ENCODE data around the gene AGMO. TPM values are rescaled to one million over a fixed set of nuclear protein-coding genes. Genes with fewer than 3 reads are reported as not detected.

AGMO gene
- polyA plus RNA-seq, 1 donor (not counting 4 experiments of a cell fraction or from before 2014, with no cell fraction given): not detected

GRCh38 chr7:15314922-15315321 is 246.9 kb downstream of the AGMO start:
- Histone ChIP-seq H3K4me2 (ENCODE audit: control insufficient read depth, extremely low read depth, insufficient read depth, low read depth, low read length) (no peak overlapping the region), H3K36me3 (ENCODE audit: control insufficient read depth in 2 of 2, extremely low read depth in 1 of 2, insufficient read depth in 2 of 2, low read length in 2 of 2) (no peaks in the 10 kb centered on the region), H3K27ac (ENCODE audit: control insufficient read depth, insufficient read depth, low read length) (no peak overlapping the region), H3K9me1 (ENCODE audit: control insufficient read depth, extremely low read depth, insufficient read depth, low read length) (no peaks in the 10 kb centered on the region), H4K20me1 (ENCODE audit: control insufficient read depth, extremely low read depth, insufficient read depth, low read length) (no peaks in the 10 kb centered on the region), H3K9me3 (ENCODE audit: control insufficient read depth, low read depth, low read length) (no peaks in the 10 kb centered on the region), H3K4me1 (ENCODE audit: control insufficient read depth, extremely low read depth, insufficient read depth, low read length) (no peaks in the 10 kb centered on the region), H3K79me2 (ENCODE audit: control insufficient read depth, insufficient read depth, low read length) (no peaks in the 10 kb centered on the region), H3K4me3 (ENCODE audit: control insufficient read depth in 2 of 3, extremely low read depth in 1 of 3, insufficient read depth in 2 of 3, low read depth in 1 of 3, low read length in 3 of 3) (no peak overlapping the region), H2AFZ (ENCODE audit: control insufficient read depth, low read length) (no peak overlapping the region), H3K27me3 (ENCODE audit: control insufficient read depth, extremely low read depth, insufficient read depth, low read length) (no peaks in the 10 kb centered on the region), H3K9ac (ENCODE audit: control insufficient read depth, extremely low read depth, insufficient read depth, low read length) (no peak overlapping the region)
- TF ChIP-seq CTCF (optimal IDR thresholded peaks at IDR 0.05 in 1 of 3, IDR thresholded peaks at IDR 0.05 in 1 of 3, conservative IDR thresholded peaks at IDR 0.05 in 1 of 3; ENCODE audit: extremely low read depth in 1 of 3, insufficient read depth in 2 of 3, low read length in 3 of 3) (no peak), EZH2 (IDR thresholded peaks at IDR 0.05; ENCODE audit: low read length) (no peak)
- dilution Hi-C loops (cut with MboI; ENCODE audit: extremely low pct_ligation_motif_present, low sequenced_read_pairs): no loop called here
- FAIRE-seq (no peak), DNase-seq (ENCODE audit: low read depth, low spot score) (no peak)

GRCh38 chr7:15313361-15313760 is 248.5 kb downstream of the AGMO start:
- Histone ChIP-seq H3K9me3 (ENCODE audit: control insufficient read depth, low read depth, low read length) (no peaks in the 10 kb centered on the region), H2AFZ (ENCODE audit: control insufficient read depth, low read length) (no peak overlapping the region), H3K9me1 (ENCODE audit: control insufficient read depth, extremely low read depth, insufficient read depth, low read length) (no peaks in the 10 kb centered on the region), H3K36me3 (ENCODE audit: control insufficient read depth in 2 of 2, extremely low read depth in 1 of 2, insufficient read depth in 2 of 2, low read length in 2 of 2) (no peaks in the 10 kb centered on the region), H3K4me2 (ENCODE audit: control insufficient read depth, extremely low read depth, insufficient read depth, low read depth, low read length) (no peak overlapping the region), H3K27me3 (ENCODE audit: control insufficient read depth, extremely low read depth, insufficient read depth, low read length) (no peaks in the 10 kb centered on the region), H3K4me3 (ENCODE audit: control insufficient read depth in 2 of 3, extremely low read depth in 1 of 3, insufficient read depth in 2 of 3, low read depth in 1 of 3, low read length in 3 of 3) (no peak overlapping the region), H3K27ac (ENCODE audit: control insufficient read depth, insufficient read depth, low read length) (no peak overlapping the region), H3K4me1 (ENCODE audit: control insufficient read depth, extremely low read depth, insufficient read depth, low read length) (no peaks in the 10 kb centered on the region), H3K9ac (ENCODE audit: control insufficient read depth, extremely low read depth, insufficient read depth, low read length) (no peak overlapping the region), H3K79me2 (ENCODE audit: control insufficient read depth, insufficient read depth, low read length) (no peaks in the 10 kb centered on the region), H4K20me1 (ENCODE audit: control insufficient read depth, extremely low read depth, insufficient read depth, low read length) (no peaks in the 10 kb centered on the region)
- FAIRE-seq (no peak), DNase-seq (ENCODE audit: low read depth, low spot score) (no peak)
- no peak for TF ChIP-seq CTCF (optimal IDR thresholded peaks at IDR 0.05 in 1 of 3, IDR thresholded peaks at IDR 0.05 in 1 of 3, conservative IDR thresholded peaks at IDR 0.05 in 1 of 3; ENCODE audit: extremely low read depth in 1 of 3, insufficient read depth in 2 of 3, low read length in 3 of 3)
- TF ChIP-seq EZH2 (IDR thresholded peaks at IDR 0.05; ENCODE audit: low read length): no peak
- dilution Hi-C loops (cut with MboI; ENCODE audit: extremely low pct_ligation_motif_present, low sequenced_read_pairs): no loop called here

All from keratinocyte (primary cell).